Liver (tissue), 9 donors: ENCODE results near the gene MYO18B. TPM values are rescaled to one million over a fixed set of nuclear protein-coding genes. Genes with fewer than 3 reads are reported as not detected.

Experiments used
- DNase-seq: peaks from one replicate; pipeline ENCODE4 v3.0.0-alpha.2; 2017; ENCODE audit warnings: low spot score
- H3K27ac ChIP-seq, 2 donors: one replicate each; pipeline ENCODE4 v1.7.0; 2013; ENCODE audit warnings: inconsistent platforms in 2 of 2, low read length in 2 of 2, control low read depth in 1 of 2, low read depth in 1 of 2, mild to moderate bottlenecking in 1 of 2
- H3K27me3 ChIP-seq, 4 donors: one replicate each; pipeline versions ENCODE4 v1.6.1 to v1.7.0; 2013; ENCODE audit warnings: low read length in 3 of 4, inconsistent platforms in 1 of 4, mild to moderate bottlenecking in 1 of 4, moderate library complexity in 1 of 4; ENCODE audit not compliant: control insufficient read depth in 4 of 4, insufficient read depth in 4 of 4
- H3K36me3 ChIP-seq, 4 donors: one replicate each; pipeline versions ENCODE4 v1.6.1 to v1.7.0; 2013; ENCODE audit warnings: low read length in 3 of 4, mild to moderate bottlenecking in 3 of 4, low read depth in 1 of 4, moderate library complexity in 1 of 4; ENCODE audit not compliant: control insufficient read depth in 4 of 4, insufficient read depth in 3 of 4
- H3K4me1 ChIP-seq, 4 donors: one replicate each; pipeline versions ENCODE4 v1.6.1 to v1.7.0; 2013; ENCODE audit warnings: low read length in 3 of 4, mild to moderate bottlenecking in 3 of 4, moderate library complexity in 1 of 4; ENCODE audit not compliant: control insufficient read depth in 4 of 4, insufficient read depth in 4 of 4
- H3K4me3 ChIP-seq, 3 donors: one replicate each; pipeline versions ENCODE4 v1.6.1 to v1.7.0; 2013; ENCODE audit warnings: low read length in 3 of 3, control low read depth in 1 of 3, low read depth in 1 of 3, mild to moderate bottlenecking in 1 of 3
- H3K9ac ChIP-seq, 2 donors: one replicate each; pipeline ENCODE4 v1.7.0; 2013; ENCODE audit warnings: low read length in 2 of 2, mild to moderate bottlenecking in 2 of 2, moderate library complexity in 2 of 2, control low read depth in 1 of 2, low read depth in 1 of 2
- H3K9me3 ChIP-seq, 4 donors: one replicate each; pipeline versions ENCODE4 v1.6.1 to v1.7.0; 2013; ENCODE audit warnings: low read length in 3 of 4; ENCODE audit not compliant: control insufficient read depth in 4 of 4
- ATF3 ChIP-seq: IDR thresholded peaks from 2 replicates; pipeline ENCODE4 v1.6.1; 2016; ENCODE audit warnings: antibody characterized with exemption
- CTCF ChIP-seq: fragments of 150-350 bp; IDR thresholded peaks from 2 replicates; pipeline ENCODE4 v1.5.1; 2017; ENCODE audit warnings: improper control_type of control experiment, low read depth, low read length; ENCODE audit not compliant: missing input control
- FOXA1 ChIP-seq: IDR thresholded peaks from 2 replicates; pipeline ENCODE4 v1.6.1; 2016; ENCODE audit warnings: antibody characterized with exemption
- FOXA2 ChIP-seq: IDR thresholded peaks from 2 replicates; pipeline ENCODE4 v1.6.1; 2016; ENCODE audit warnings: antibody characterized with exemption
- GABPA ChIP-seq, 2 donors: IDR thresholded peaks in 1 of 2; conservative IDR thresholded peaks in 1 of 2; 2 replicates each; pipeline ENCODE4 v1.6.1; 2016; ENCODE audit warnings: antibody characterized with exemption in 2 of 2, mild to moderate bottlenecking in 1 of 2, moderate library complexity in 1 of 2
- HNF4G ChIP-seq: IDR thresholded peaks from 2 replicates; pipeline ENCODE4 v1.6.1; 2016; ENCODE audit warnings: antibody characterized with exemption
- JUND ChIP-seq, 2 donors: IDR thresholded peaks; 2 replicates each; pipeline ENCODE4 v1.6.1; 2016; ENCODE audit warnings: antibody characterized with exemption in 2 of 2
- MAX ChIP-seq: IDR thresholded peaks from 2 replicates; pipeline ENCODE4 v1.6.1; 2016; ENCODE audit warnings: antibody characterized with exemption
- NR2F2 ChIP-seq: IDR thresholded peaks from 2 replicates; pipeline ENCODE4 v1.6.1; 2016; ENCODE audit warnings: antibody characterized with exemption
- RAD21 ChIP-seq, 2 donors: IDR thresholded peaks; 2 replicates each; pipeline ENCODE4 v1.6.1; 2016; ENCODE audit warnings: antibody characterized with exemption in 2 of 2, mild to moderate bottlenecking in 2 of 2
- RXRA ChIP-seq, 2 donors: IDR thresholded peaks; 2 replicates each; pipeline ENCODE4 v1.6.1; 2017 to 2018; ENCODE audit warnings: antibody characterized with exemption in 2 of 2, mild to moderate bottlenecking in 1 of 2
- SP1 ChIP-seq: IDR thresholded peaks from 2 replicates; pipeline ENCODE4 v1.6.1; 2018; ENCODE audit warnings: antibody characterized with exemption, mild to moderate bottlenecking
- WGBS: extraction: QIAGEN DNeasy Blood & Tissue Kit; methylation state at CpG from one replicate; pipeline ENCODE4 v1.1.7; 2013; 5-methylcytosine and 5-hydroxymethylcytosine counted together
- polyA plus RNA-seq, 2 donors: library from polyadenylated mRNA; stranded (reverse) in 1 of 2; unstranded in 1 of 2; fragments of 200-250 nt in 1 of 2; fragments of >200 nt in 1 of 2; fragmentation: Nextera tagmentation in 1 of 2; extraction: Ambion mirVana in 1 of 2; gene quantifications; one replicate each; pipeline versions ENCODE4 v1.2.1 to v1.2.3, GENCODE V29; 2013 to 2015
- total RNA-seq, 2 donors: library from RNA; depleted of rRNA; stranded (reverse); fragments of >200 nt; gene quantifications; one replicate each; pipeline ENCODE4 v1.2.3, GENCODE V29; 2014
- donor health status: healthy.
- donor health status: healthy.
- donor health status: healthy.
- donor health status: healthy.
- donor health status: healthy.

MYO18B gene
- total and polyA plus RNA-seq, 4 donors = under 0.01 to 4.2 (median 0.02) TPM; not detected in 1

GRCh38 chr22:25716637-25717036 lies 25.4 kb upstream of the MYO18B start:
- no peak overlapping the region for H3K27ac ChIP-seq
- no peak for DNase-seq
- no peak overlapping the region for H3K9ac ChIP-seq
- no peaks in the 10 kb centered on the region for H3K36me3 ChIP-seq
- 94% methylated on average over 10 of the region's 10 CpGs for WGBS
- H3K27me3 ChIP-seq = no peaks in the 10 kb centered on the region
- H3K9me3 ChIP-seq = no peaks in the 10 kb centered on the region
- TF ChIP-seq HNF4G (no peak), MAX (no peak), RXRA (IDR thresholded peaks at IDR 0.05) (no peak), GABPA (IDR thresholded peaks at IDR 0.05 in 1 of 2, conservative IDR thresholded peaks at IDR 0.05 in 1 of 2) (no peak)
- H3K4me1 ChIP-seq = no peaks in the 10 kb centered on the region
- no peak overlapping the region for H3K4me3 ChIP-seq

DNA sequence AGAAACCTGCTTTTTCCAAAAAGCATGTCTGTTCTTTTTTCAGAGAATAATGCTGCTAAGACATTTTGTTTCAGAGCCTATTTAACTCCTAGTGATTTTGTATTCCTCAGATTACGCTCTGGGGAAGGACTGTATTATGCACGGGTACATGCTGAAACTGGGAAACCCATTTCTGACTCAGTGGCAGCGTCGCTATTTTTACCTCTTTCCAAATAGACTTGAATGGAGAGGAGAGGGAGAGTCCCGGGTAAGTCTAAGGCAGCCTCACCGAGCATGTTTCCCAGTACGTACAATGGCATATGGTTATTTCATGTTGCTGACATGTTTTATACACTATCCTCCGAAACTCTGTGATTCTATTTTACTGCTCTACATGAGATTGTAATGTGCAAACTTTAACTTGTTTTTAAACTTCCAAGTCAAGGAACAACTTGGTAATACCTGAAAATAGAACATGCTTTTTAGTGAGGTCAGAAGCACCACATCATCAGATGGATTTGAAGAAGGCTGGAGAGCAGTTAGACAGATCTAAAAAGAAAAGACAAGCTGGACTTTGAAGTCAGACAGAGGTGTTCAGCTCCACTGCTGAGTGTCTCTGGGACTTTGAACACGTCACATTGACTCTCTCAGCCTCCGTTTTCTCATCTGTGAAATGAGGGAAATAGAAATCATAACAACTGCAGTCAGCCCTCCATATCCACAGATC lies 23.7 kb upstream of the MYO18B start:
- H3K4me1 ChIP-seq = no peaks in the 10 kb centered on the region
- H3K9ac ChIP-seq = no peak overlapping the region
- H3K27ac ChIP-seq = no peak overlapping the region
- no peaks in the 10 kb centered on the region for H3K9me3 ChIP-seq
- no peak for DNase-seq
- H3K27me3 ChIP-seq = no peaks in the 10 kb centered on the region
- H3K4me3 ChIP-seq = no peak overlapping the region
- no peak for TF ChIP-seq MAX
- TF ChIP-seq JUND (IDR thresholded peaks at IDR 0.05) = no peak
- TF ChIP-seq FOXA2 = no peak
- no peak for TF ChIP-seq RXRA (IDR thresholded peaks at IDR 0.05)
- no peaks in the 10 kb centered on the region for H3K36me3 ChIP-seq
- 89% methylated on average over 10 of the region's 10 CpGs for WGBS

DNA sequence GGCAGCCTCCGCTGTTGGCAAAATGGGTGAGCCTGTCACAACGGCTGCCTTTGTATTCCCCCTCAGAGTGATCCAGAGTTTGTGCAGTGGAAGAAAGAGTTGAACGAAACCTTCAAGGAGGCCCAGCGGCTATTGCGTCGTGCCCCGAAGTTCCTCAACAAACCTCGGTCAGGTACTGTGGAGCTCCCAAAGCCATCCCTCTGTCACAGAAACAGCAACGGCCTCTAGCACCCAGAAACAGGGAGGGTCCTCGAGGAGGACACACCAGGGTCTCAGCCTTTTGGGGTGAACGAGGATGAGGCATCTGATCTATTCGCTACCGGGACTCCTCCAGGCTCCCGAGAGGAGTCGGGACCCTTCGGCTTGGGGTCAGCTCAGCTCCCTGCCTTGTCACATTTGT lies 19.8 kb upstream of the MYO18B start:
- 94% methylated on average over 16 of the region's 16 CpGs for WGBS
- H3K36me3 ChIP-seq = no peaks in the 10 kb centered on the region

More for the DNA sequence above, 19.8 kb upstream of the MYO18B start:
- Histone ChIP-seq H3K9ac (no peak overlapping the region), H3K4me1 (no peaks in the 10 kb centered on the region), H3K4me3 (no peak overlapping the region), H3K9me3 (no peaks in the 10 kb centered on the region), H3K27ac (no peak overlapping the region), H3K27me3 (no peaks in the 10 kb centered on the region)
- no peak for DNase-seq
- TF ChIP-seq MAX (no peak), RXRA (IDR thresholded peaks at IDR 0.05) (no peak), NR2F2 (no peak), FOXA1 (no peak), RAD21 (IDR thresholded peaks at IDR 0.05) (no peak), CTCF (no peak), FOXA2 (no peak), JUND (IDR thresholded peaks at IDR 0.05) (no peak), SP1 (no peak), ATF3 (no peak)
